ENCODE results near the gene CTSD.

CTSD gene

DNA sequence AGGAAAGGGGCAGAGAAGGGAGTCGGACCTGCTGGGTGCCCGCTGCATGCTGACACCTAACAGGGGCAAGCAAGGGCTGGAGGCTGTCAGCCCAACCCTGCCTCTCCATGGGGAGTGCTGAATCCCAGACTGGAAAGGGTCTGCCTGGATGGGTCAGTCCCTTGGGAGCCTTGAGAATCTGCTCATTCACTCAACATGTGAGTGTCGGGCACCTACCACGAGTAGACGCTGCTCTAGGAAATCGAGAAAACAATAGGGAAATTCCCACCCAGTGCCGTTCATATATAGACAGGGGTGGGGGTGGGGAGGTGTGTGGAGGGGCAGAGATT is 4.4 kb upstream of the CTSD start:
- in situ Hi-C loops (cut with HindIII; ENCODE audit: low sequenced_read_pairs): no loop called here
- no peak for DNase-seq (ENCODE audit: low read depth, low spot score)
- H3K4me3 ChIP-seq (ENCODE audit: low read depth, low read length): no peak overlapping the region
- TF ChIP-seq, protein P1, sequence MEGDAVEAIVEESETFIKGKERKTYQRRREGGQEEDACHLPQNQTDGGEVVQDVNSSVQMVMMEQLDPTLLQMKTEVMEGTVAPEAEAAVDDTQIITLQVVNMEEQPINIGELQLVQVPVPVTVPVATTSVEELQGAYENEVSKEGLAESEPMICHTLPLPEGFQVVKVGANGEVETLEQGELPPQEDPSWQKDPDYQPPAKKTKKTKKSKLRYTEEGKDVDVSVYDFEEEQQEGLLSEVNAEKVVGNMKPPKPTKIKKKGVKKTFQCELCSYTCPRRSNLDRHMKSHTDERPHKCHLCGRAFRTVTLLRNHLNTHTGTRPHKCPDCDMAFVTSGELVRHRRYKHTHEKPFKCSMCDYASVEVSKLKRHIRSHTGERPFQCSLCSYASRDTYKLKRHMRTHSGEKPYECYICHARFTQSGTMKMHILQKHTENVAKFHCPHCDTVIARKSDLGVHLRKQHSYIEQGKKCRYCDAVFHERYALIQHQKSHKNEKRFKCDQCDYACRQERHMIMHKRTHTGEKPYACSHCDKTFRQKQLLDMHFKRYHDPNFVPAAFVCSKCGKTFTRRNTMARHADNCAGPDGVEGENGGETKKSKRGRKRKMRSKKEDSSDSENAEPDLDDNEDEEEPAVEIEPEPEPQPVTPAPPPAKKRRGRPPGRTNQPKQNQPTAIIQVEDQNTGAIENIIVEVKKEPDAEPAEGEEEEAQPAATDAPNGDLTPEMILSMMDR (IDR thresholded peaks at IDR 0.05; ENCODE audit: low read depth, low read length): no peak

DNA sequence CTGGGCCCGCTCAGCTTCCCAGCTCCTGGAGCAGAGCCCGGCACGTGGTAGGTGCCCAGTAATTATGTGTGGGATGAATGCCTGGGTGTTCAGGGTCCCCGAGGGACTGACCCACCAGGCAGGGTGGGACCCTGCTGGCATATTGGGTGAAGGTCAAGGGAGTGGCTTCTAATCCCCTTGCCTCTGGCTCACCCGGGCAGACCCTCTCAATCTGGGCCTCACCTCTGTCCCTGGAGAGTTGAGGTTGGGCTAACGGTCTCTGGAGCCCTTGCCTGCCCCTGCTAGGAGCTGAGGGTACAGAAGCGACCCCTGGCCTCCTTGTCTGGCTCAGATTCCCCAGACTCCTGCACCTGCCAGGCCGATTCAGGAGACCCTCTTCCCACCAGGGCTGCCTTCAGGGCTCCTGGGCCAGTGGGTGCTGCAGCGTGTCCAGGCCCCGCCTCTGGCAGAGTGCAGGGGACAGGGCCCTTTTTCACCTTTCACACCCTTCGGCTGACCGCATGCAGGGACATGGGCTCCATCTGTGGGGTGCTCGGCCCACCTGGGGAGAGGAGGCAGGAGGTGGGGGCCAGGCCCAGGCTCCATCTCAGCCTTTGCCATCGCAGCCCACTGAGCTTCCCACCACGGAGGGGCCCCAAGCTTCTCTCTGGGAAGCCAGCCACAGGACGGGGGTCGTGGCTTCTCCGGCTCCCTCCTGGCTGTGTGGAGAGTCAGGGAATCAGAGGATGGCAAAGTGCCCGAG is 3.8 kb upstream of the CTSD start:
- no peak for DNase-seq (ENCODE audit: low read depth, low spot score)
- TF ChIP-seq, protein P1 (IDR thresholded peaks at IDR 0.05; ENCODE audit: low read depth, low read length): no peak
- no peak overlapping the region for H3K4me3 ChIP-seq (ENCODE audit: low read depth, low read length)
- in situ Hi-C loops (cut with HindIII; ENCODE audit: low sequenced_read_pairs): no loop called here

DNA sequence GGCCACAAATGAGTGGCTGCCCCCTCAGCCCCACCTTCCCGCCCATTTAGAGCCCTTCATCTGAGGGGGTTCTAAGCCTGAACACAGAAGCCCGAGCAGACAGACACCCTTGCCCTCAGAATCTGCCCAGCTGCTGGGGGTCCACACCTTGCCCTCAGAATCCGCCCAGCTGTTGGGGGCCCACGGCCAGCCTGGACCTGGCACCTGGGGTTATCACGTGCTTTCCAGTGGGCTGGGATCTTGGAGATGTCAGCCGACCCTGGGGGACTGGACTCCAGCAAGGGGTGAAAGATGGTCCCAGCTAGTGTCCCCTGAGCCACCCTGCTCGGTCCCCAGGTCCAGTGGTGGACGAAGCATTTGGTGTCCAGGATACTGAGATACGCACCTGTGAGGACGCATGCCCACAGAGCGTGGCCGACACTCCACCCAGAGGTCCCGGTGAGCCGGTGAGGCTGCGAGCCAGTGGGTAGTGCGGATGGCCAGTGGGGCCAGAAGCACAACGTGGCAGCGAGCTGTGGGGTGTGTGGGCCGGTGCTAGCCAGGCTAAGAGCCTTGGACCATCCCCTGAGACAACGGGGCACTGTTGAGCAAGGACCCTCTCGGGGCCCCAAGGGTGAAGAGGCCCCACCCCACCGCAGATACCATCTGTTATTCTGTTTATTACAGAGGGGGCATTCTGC is 3.1 kb upstream of the CTSD start:
- no peak for DNase-seq (ENCODE audit: low read depth, low spot score)
- no peak overlapping the region for H3K4me3 ChIP-seq (ENCODE audit: low read depth, low read length)
- in situ Hi-C loops (cut with HindIII; ENCODE audit: low sequenced_read_pairs): no loop called here
- TF ChIP-seq, protein P1 (IDR thresholded peaks at IDR 0.05; ENCODE audit: low read depth, low read length): no peak

DNA sequence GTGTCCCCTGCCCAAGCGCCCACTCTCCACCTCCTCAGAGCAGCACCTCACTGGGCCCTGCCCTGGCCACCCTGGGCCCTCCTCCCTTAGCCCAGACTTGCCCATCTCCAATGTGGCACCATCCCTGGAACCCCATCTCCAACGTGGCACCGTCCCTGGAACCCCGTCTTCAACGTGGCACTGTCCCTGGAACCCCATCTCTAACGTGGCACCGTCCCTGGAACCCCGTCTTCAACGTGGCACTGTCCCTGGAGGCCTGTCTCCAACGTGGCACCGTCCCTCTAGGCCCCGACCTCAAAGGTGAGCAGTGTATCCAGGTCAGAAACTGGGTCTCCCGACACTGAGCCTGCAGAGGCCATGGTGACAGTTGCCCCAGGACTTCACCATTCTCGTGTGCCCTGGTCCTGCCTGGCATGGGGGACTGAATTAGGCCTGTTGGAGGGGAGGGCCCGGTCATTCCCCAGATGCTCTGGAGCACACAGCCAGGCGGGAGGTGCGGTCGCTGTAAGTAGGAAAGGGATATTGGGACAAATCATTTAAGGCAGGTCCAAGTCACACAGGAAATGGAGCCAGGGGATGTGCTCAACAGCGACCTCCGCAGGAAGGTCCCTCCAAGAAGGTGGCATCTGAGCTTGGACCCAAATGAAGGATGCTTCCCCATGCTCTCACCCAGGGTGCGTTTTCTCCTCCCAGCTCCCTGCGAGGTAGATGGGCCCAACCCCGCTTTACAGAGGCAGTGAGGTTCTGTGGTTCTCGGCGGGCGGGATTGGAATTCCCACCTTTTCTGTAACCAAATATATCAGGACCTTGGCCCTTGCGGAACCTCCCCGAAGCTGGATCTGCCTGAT is 2.4 kb upstream of the CTSD start:
- TF ChIP-seq, protein P1 (IDR thresholded peaks at IDR 0.05; ENCODE audit: low read depth, low read length): peak; percentile 21
- no peak for DNase-seq (ENCODE audit: low read depth, low spot score)
- no peak overlapping the region for H3K4me3 ChIP-seq (ENCODE audit: low read depth, low read length)
- in situ Hi-C loops (cut with HindIII; ENCODE audit: low sequenced_read_pairs): no loop called here

DNA sequence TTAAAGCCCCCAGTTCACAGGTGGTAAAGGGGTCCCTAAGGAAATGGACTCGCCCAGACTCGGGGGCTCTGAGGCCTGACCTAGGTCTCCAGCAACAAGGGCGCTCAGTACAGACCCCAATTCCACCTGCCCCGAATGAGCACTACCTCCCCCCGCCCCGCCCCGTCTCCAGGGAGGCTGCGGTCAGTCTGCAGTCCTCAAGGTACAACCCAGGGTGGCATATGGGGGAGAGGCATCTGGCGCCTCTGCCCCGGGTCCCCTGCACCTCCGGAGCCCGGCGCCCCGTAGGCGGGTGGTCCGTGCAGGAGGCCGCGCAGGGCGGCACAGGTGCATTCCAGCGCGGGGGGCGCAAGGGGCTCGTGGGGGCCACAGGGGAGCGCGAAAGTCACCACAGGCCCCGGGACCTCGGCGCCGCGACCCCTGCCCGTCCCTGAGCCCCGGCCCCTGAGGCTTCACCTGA is 361 bp downstream of the CTSD start:
- no peak for DNase-seq (ENCODE audit: low read depth, low spot score)

More for the DNA sequence above, 361 bp downstream of the CTSD start:
- TF ChIP-seq, protein P1 (IDR thresholded peaks at IDR 0.05; ENCODE audit: low read depth, low read length): no peak
- in situ Hi-C loops (cut with HindIII; ENCODE audit: low sequenced_read_pairs): no loop called here
- peak overlapping the region; percentile 65 for H3K4me3 ChIP-seq (ENCODE audit: low read depth, low read length)
